Measurements from ENCODE around the gene TNNI2. TPM values are rescaled to one million over a fixed set of nuclear protein-coding genes. Genes with fewer than 3 reads are reported as not detected.

Gene TNNI2
- total RNA-seq, 1 experiment from 2014 or later: 0.55 TPM

DNA sequence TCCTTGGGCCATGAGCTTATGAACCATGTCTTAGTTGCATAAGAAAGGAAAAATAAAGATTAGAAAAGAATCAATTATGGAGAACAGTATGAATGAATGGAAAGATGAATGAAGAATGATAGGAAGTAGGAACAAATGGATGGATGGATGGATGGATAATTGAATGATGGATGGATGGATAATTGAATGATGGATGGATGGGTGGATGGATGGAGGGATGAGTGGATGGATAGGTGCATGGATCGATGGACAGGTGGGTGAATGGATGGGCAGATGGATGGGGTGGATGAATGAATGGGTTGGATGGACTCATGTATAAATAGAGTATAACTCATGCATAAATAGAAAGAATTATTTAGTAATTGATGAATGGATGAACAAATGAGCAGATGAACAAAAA, 21.3 kb downstream of the TNNI2 start:
- no peak for ATAC-seq
- H3K27me3 ChIP-seq (ENCODE audit: low read length): no peaks in the 10 kb centered on the region
- DNase-seq: no peak
- H3K4me1 ChIP-seq (ENCODE audit: insufficient read depth, low read length): peaks cover 7% of the 10 kb centered on the region
- H3K9me2 ChIP-seq (replicated peaks; ENCODE audit: low read length): no peaks in the 10 kb centered on the region
- no TSS peak for BruUV-seq (replicated peaks)
- H3K9ac ChIP-seq (ENCODE audit: low read length): no peak overlapping the region
- no peak overlapping the region for H2AFZ ChIP-seq (ENCODE audit: low read length)
- no peak overlapping the region for H3K27ac ChIP-seq (ENCODE audit: low read length)
- no peaks in the 10 kb centered on the region for H4K20me1 ChIP-seq (ENCODE audit: low read length)
- H3K9me3 ChIP-seq (ENCODE audit: low read length): no peaks in the 10 kb centered on the region
- ChIA-PET CTCF (no interaction called here), POLR2A (ENCODE audit: unreplicated experiment) (no interaction called here)
- TF ChIP-seq, protein P1, sequence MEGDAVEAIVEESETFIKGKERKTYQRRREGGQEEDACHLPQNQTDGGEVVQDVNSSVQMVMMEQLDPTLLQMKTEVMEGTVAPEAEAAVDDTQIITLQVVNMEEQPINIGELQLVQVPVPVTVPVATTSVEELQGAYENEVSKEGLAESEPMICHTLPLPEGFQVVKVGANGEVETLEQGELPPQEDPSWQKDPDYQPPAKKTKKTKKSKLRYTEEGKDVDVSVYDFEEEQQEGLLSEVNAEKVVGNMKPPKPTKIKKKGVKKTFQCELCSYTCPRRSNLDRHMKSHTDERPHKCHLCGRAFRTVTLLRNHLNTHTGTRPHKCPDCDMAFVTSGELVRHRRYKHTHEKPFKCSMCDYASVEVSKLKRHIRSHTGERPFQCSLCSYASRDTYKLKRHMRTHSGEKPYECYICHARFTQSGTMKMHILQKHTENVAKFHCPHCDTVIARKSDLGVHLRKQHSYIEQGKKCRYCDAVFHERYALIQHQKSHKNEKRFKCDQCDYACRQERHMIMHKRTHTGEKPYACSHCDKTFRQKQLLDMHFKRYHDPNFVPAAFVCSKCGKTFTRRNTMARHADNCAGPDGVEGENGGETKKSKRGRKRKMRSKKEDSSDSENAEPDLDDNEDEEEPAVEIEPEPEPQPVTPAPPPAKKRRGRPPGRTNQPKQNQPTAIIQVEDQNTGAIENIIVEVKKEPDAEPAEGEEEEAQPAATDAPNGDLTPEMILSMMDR (conservative IDR thresholded peaks at IDR 0.05; ENCODE audit: low read depth, low read length): no peak
- no peak for TF ChIP-seq EZH2 (IDR thresholded peaks at IDR 0.05; ENCODE audit: low read length, unreplicated experiment)
- no peak for TF ChIP-seq EZH2phosphoT487 (IDR thresholded peaks at IDR 0.05; ENCODE audit: borderline replicate concordance, low read length)
- no peaks in the 10 kb centered on the region for H3K36me3 ChIP-seq (ENCODE audit: low read depth, low read length)
- H3K79me2 ChIP-seq (ENCODE audit: low read length): no peaks in the 10 kb centered on the region
- no peak overlapping the region for H3K4me3 ChIP-seq (ENCODE audit: low read length)
- no peaks in the 10 kb centered on the region for H3F3A ChIP-seq (ENCODE audit: low read length, unreplicated experiment)
- intact Hi-C loops (cut with micrococcal nuclease): no loop called here
- H3K4me2 ChIP-seq (ENCODE audit: low read length): no peak overlapping the region

DNA sequence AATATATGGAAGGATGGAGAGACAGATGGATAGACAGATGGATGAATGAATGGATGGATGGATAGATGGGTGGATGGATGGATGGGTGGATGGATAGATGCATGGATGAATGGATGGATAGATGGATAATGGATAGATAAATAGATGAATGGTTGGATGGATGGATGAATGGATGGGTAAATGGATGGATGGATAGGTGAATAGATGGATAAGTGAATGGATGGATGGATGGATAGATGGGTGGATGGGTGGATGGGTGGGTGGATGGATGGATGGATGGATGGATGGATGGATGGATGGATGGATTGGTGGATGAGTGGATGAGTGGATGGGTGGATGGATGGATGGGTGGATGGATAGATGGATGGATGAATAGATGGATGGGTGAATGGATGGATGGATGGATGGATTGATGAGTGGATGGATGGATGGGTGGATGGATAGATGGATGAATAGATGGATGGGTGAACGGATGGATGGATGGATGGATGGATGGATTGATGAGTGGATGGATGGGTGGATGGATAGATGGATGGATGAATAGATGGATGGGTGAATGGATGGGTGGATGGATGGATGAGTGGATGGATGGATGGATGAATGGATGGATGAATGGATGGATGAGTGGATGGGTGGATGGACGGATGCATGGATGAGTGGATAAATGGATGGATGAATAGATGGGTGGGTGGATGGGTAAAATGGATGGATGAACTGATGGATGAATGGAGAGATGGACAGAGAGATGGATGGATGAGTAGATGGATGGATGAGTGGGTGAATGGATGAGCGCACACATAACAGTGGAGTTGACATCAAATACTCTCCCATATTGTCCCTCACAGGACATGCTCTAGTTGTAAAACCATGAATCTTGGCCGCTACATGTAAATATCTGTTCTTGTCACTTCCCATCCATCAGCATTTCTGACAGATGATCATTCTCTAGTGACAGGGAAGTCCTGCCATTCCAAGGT, 22.9 kb downstream of the TNNI2 start:
- H3K79me2 ChIP-seq (ENCODE audit: low read length): no peaks in the 10 kb centered on the region
- H3K4me2 ChIP-seq (ENCODE audit: low read length): no peak overlapping the region
- TF ChIP-seq EZH2 (IDR thresholded peaks at IDR 0.05; ENCODE audit: low read length, unreplicated experiment): no peak
- TF ChIP-seq EZH2phosphoT487 (IDR thresholded peaks at IDR 0.05; ENCODE audit: borderline replicate concordance, low read length): no peak
- TF ChIP-seq, protein P1 (conservative IDR thresholded peaks at IDR 0.05; ENCODE audit: low read depth, low read length): no peak
- no peaks in the 10 kb centered on the region for H4K20me1 ChIP-seq (ENCODE audit: low read length)
- H3K9ac ChIP-seq (ENCODE audit: low read length): no peak overlapping the region
- DNase-seq: no peak
- intact Hi-C loops (cut with micrococcal nuclease): no loop called here
- ChIA-PET POLR2A (ENCODE audit: unreplicated experiment) (no interaction called here), CTCF (no interaction called here)
- no peaks in the 10 kb centered on the region for H3F3A ChIP-seq (ENCODE audit: low read length, unreplicated experiment)
- BruUV-seq (replicated peaks): no TSS peak
- no peaks in the 10 kb centered on the region for H3K9me3 ChIP-seq (ENCODE audit: low read length)
- no peaks in the 10 kb centered on the region for H3K27me3 ChIP-seq (ENCODE audit: low read length)
- H3K36me3 ChIP-seq (ENCODE audit: low read depth, low read length): no peaks in the 10 kb centered on the region
- ATAC-seq: no peak
- H3K4me3 ChIP-seq (ENCODE audit: low read length): no peak overlapping the region
- no peak overlapping the region for H2AFZ ChIP-seq (ENCODE audit: low read length)
- no peaks in the 10 kb centered on the region for H3K9me2 ChIP-seq (replicated peaks; ENCODE audit: low read length)
- peaks cover 7% of the 10 kb centered on the region for H3K4me1 ChIP-seq (ENCODE audit: insufficient read depth, low read length)
- no peak overlapping the region for H3K27ac ChIP-seq (ENCODE audit: low read length)

All from PC-3 (cell line).